ENCODE results near the gene ZMYND8. TPM values are rescaled to one million over a fixed set of nuclear protein-coding genes. Genes with fewer than 3 reads are reported as not detected.
"Not testable (repeated sequence)": the region's sequence is repeated elsewhere in the genome, so short reads cannot be mapped to it uniquely, and the experiment has no call there.

ZMYND8 gene
- total RNA-seq, 4 donors from 2014 or later = 29.7 to 42.4 (median 30.9) TPM

GRCh38 chr20:47396762-47397476 lies 40.4 kb upstream of the ZMYND8 start:
- no peaks in the 10 kb centered on the region for H3K36me3 ChIP-seq
- intact Hi-C loops (cut with DNase I) = no loop called here
- DNase-seq = no peak
- TF ChIP-seq CTCF (IDR thresholded peaks at IDR 0.05) = no peak
- no peak for TF ChIP-seq POLR2A (IDR thresholded peaks at IDR 0.05)
- H3K9me3 ChIP-seq = no peaks in the 10 kb centered on the region
- WGBS, 2 donors = 82 to 96% methylated on average over 5 of the region's 5 CpGs
- peaks cover 0 to 6% of the 10 kb centered on the region in 2 donors for H3K4me1 ChIP-seq
- no peaks in the 10 kb centered on the region for H3K27me3 ChIP-seq
- no peak overlapping the region for H3K4me3 ChIP-seq (replicated peaks in 1 of 3)
- no peak overlapping the region for H3K27ac ChIP-seq

GRCh38 chr20:47393796-47394514 lies 37.5 kb upstream of the ZMYND8 start:
- H3K27me3 ChIP-seq; DNase-seq; H3K4me1 ChIP-seq; intact Hi-C loops (cut with DNase I); H3K27ac ChIP-seq; H3K9me3 ChIP-seq; H3K36me3 ChIP-seq; H3K4me3 ChIP-seq (replicated peaks in 1 of 3): not testable (repeated sequence)
- WGBS, 2 donors = 89 to 93% methylated on average over 10 to 11 of the region's 11 CpGs

GRCh38 chr20:47392721-47393073 lies 36.2 kb upstream of the ZMYND8 start:
- intact Hi-C loops (cut with DNase I) = no loop called here
- no peak overlapping the region for H3K4me3 ChIP-seq (replicated peaks in 1 of 3)
- no peaks in the 10 kb centered on the region for H3K36me3 ChIP-seq
- H3K27me3 ChIP-seq = no peaks in the 10 kb centered on the region
- DNase-seq = no peak
- H3K4me1 ChIP-seq = peaks cover 0 to 1% of the 10 kb centered on the region in 2 donors
- no peak for TF ChIP-seq POLR2A (IDR thresholded peaks at IDR 0.05)
- no peak for TF ChIP-seq CTCF (IDR thresholded peaks at IDR 0.05)
- H3K27ac ChIP-seq = no peak overlapping the region
- H3K9me3 ChIP-seq = no peaks in the 10 kb centered on the region
- WGBS, 2 donors = 92 to 98% methylated on average over 2 of the region's 2 CpGs

- intact Hi-C loops (cut with DNase I) = no loop called here
- Histone ChIP-seq H3K4me3 (replicated peaks in 1 of 3) (no peak overlapping the region), H3K27me3 (no peaks in the 10 kb centered on the region), H3K4me1 (no peaks in the 10 kb centered on the region), H3K9me3 (no peaks in the 10 kb centered on the region), H3K36me3 (no peaks in the 10 kb centered on the region), H3K27ac (no peak overlapping the region)
- DNase-seq = no peak
- TF ChIP-seq CTCF (IDR thresholded peaks at IDR 0.05) (no peak), POLR2A (IDR thresholded peaks at IDR 0.05) (no peak)
- 86 to 88% methylated on average over 7 of the region's 7 CpGs for WGBS, 2 donors
Measured at GRCh38 chr20:47392015-47392720, 35.7 kb upstream of the ZMYND8 start.

GRCh38 chr20:47391276-47392010 lies 34.9 kb upstream of the ZMYND8 start:
- TF ChIP-seq POLR2A (IDR thresholded peaks at IDR 0.05) (no peak), CTCF (IDR thresholded peaks at IDR 0.05) (no peak)
- no peak for DNase-seq
- intact Hi-C loops (cut with DNase I) = no loop called here
- 95 to 98% methylated on average over 6 of the region's 6 CpGs for WGBS, 2 donors
- H3K4me3 ChIP-seq (replicated peaks in 1 of 3) = no peak overlapping the region
- no peaks in the 10 kb centered on the region for H3K36me3 ChIP-seq
- H3K4me1 ChIP-seq = no peaks in the 10 kb centered on the region
- no peaks in the 10 kb centered on the region for H3K9me3 ChIP-seq
- H3K27ac ChIP-seq = no peak overlapping the region
- no peaks in the 10 kb centered on the region for H3K27me3 ChIP-seq

Data from thyroid gland (tissue), 4 donors.